HG03457 (cell line): Measurements from ENCODE around the gene PPIL6.
A peak's percentile ranks its signal among the peaks of the same experiment; 100 is the strongest.

Experiments
- ATAC-seq: cut with Tn5 transposase; IDR thresholded peaks from one replicate; pipeline ENCODE4 v1.9.1; 2021; ENCODE audit warnings: moderate number of reproducible peaks; ENCODE audit not compliant: unreplicated experiment

Gene PPIL6

GRCh38 chr6:109406196-109406595 lies 34.2 kb downstream of the PPIL6 start:
- no peak for ATAC-seq

GRCh38 chr6:109397020-109397419 lies 43.4 kb downstream of the PPIL6 start:
- no peak for ATAC-seq

- no peak for ATAC-seq
Observed at GRCh38 chr6:109396046-109396718, 44.2 kb downstream of the PPIL6 start.

- no peak for ATAC-seq
Observed at GRCh38 chr6:109393886-109394281, 46.5 kb downstream of the PPIL6 start.

GRCh38 chr6:109393157-109393885 lies 47.1 kb downstream of the PPIL6 start:
- ATAC-seq, result no peak

- ATAC-seq, result no peak
Observed at GRCh38 chr6:109389650-109390274, 50.7 kb downstream of the PPIL6 start.

GRCh38 chr6:109388265-109388664 lies 52.2 kb downstream of the PPIL6 start:
- no peak for ATAC-seq

GRCh38 chr6:109383438-109383940 lies 56.9 kb downstream of the PPIL6 start:
- no peak for ATAC-seq

- peak; percentile 56 for ATAC-seq
Observed at GRCh38 chr6:109382576-109383437, 57.6 kb downstream of the PPIL6 start.

GRCh38 chr6:109381747-109382575 lies 58.5 kb downstream of the PPIL6 start, which contains the start of gene CD164:
TSS of gene CD164 (minus strand) at chr6:109382467. CDS start at chr6:109382378, 89 bp downstream.
- peak; percentile 36 for ATAC-seq

- ATAC-seq, result no peak
Observed at GRCh38 chr6:109381061-109381746, 59.2 kb downstream of the PPIL6 start.

- ATAC-seq, result no peak
Observed at GRCh38 chr6:109379711-109380110, 60.7 kb downstream of the PPIL6 start.

- ATAC-seq, result no peak
Observed at GRCh38 chr6:109377717-109378116, 62.7 kb downstream of the PPIL6 start.

GRCh38 chr6:109374326-109374892 lies 66.0 kb downstream of the PPIL6 start:
- no peak for ATAC-seq

GRCh38 chr6:109373762-109374161 lies 66.7 kb downstream of the PPIL6 start:
- ATAC-seq, result peak; percentile 89

GRCh38 chr6:109373331-109373730 lies 67.1 kb downstream of the PPIL6 start:
- ATAC-seq, result no peak

- ATAC-seq, result no peak
Observed at GRCh38 chr6:109372130-109372529, 68.3 kb downstream of the PPIL6 start.

GRCh38 chr6:109370792-109371191 lies 69.6 kb downstream of the PPIL6 start:
- ATAC-seq, result no peak

GRCh38 chr6:109370336-109370735 lies 70.1 kb downstream of the PPIL6 start:
- ATAC-seq, result no peak
